ENCODE results near the gene GINS1. TPM values are rescaled to one million over a fixed set of nuclear protein-coding genes. Genes with fewer than 3 reads are reported as not detected.

GINS1 gene
- polyA plus RNA-seq, 1 of the 3 experiments (the other 2 are of a cell fraction), result 5.1 TPM

- POLR2A ChIA-PET, result no interaction called here
- H3K4me2 ChIP-seq, result no peak overlapping the region
- H2AFZ ChIP-seq (ENCODE audit: low read depth), result no peak overlapping the region
- H3K9me3 ChIP-seq, result no peaks in the 10 kb centered on the region
- no peaks in the 10 kb centered on the region for H4K20me1 ChIP-seq (ENCODE audit: insufficient read depth)
- peaks cover 4% of the 10 kb centered on the region in 2 experiments; a peak in 2 of 4 replicates for H3K4me1 ChIP-seq (ENCODE audit: control insufficient read depth in 1 of 2, insufficient read depth in 2 of 2, low read depth in 1 of 2, low read length in 1 of 2)
- H3K9ac ChIP-seq, result no peak overlapping the region
- DNase-seq, result no peak
- TF ChIP-seq NRF1 (IDR thresholded peaks at IDR 0.05; ENCODE audit: low read depth, low read length) (no peak), NFIC (IDR thresholded peaks at IDR 0.05; ENCODE audit: borderline replicate concordance) (no peak), FOXJ3 (CRISPR knock-in tag; IDR thresholded peaks at IDR 0.05) (no peak)
- no peaks in the 10 kb centered on the region for H3K27me3 ChIP-seq (ENCODE audit: insufficient read depth)
- no peaks in the 10 kb centered on the region for H3F3A ChIP-seq (replicated peaks; ENCODE audit: insufficient read depth)
- CTCF ChIA-PET, result no interaction called here
- no peak overlapping the region for H3K27ac ChIP-seq (ENCODE audit: low read depth in 2 of 2, low read length in 1 of 2)
- 96% methylated on average over 2 of the region's 2 CpGs for WGBS (ENCODE audit: low lambda C conversion rate)
- no peaks in the 10 kb centered on the region for H3K9me2 ChIP-seq
- no peak overlapping the region for H3K4me3 ChIP-seq (ENCODE audit: low read depth in 2 of 2, low read length in 1 of 2)
- H3K36me3 ChIP-seq (replicated peaks in 1 of 2; ENCODE audit: control insufficient read depth in 1 of 2, insufficient read depth in 2 of 2, low read length in 1 of 2), result peaks cover 7 to 51% of the 10 kb centered on the region in 2 experiments
- H3K79me2 ChIP-seq (ENCODE audit: insufficient read depth), result no peaks in the 10 kb centered on the region
Observed at GRCh38 chr20:25485872-25486271, 78.4 kb downstream of the GINS1 start.

- Histone ChIP-seq H3K27me3 (ENCODE audit: insufficient read depth) (no peaks in the 10 kb centered on the region), H3K79me2 (ENCODE audit: insufficient read depth) (no peaks in the 10 kb centered on the region), H3K4me3 (ENCODE audit: low read depth in 2 of 2, low read length in 1 of 2) (no peak overlapping the region), H3K9ac (no peak overlapping the region), H3K27ac (ENCODE audit: low read depth in 2 of 2, low read length in 1 of 2) (no peak overlapping the region), H3K4me1 (ENCODE audit: control insufficient read depth in 1 of 2, insufficient read depth in 2 of 2, low read depth in 1 of 2, low read length in 1 of 2) (peaks cover 4% of the 10 kb centered on the region in 2 experiments; a peak in 2 of 4 replicates), H3K9me3 (no peaks in the 10 kb centered on the region), H3K36me3 (replicated peaks in 1 of 2; ENCODE audit: control insufficient read depth in 1 of 2, insufficient read depth in 2 of 2, low read length in 1 of 2) (peaks cover 7 to 48% of the 10 kb centered on the region in 2 experiments), H3F3A (replicated peaks; ENCODE audit: insufficient read depth) (no peaks in the 10 kb centered on the region), H4K20me1 (ENCODE audit: insufficient read depth) (no peaks in the 10 kb centered on the region), H3K9me2 (no peaks in the 10 kb centered on the region), H2AFZ (ENCODE audit: low read depth) (no peak overlapping the region), H3K4me2 (no peak overlapping the region)
- 54% methylated on average over 6 of the region's 9 CpGs for WGBS (ENCODE audit: low lambda C conversion rate)
- CTCF ChIA-PET, result no interaction called here
- peak; percentile 61 for DNase-seq
- TF ChIP-seq TEAD4 (IDR thresholded peaks at IDR 0.05; ENCODE audit: borderline replicate concordance, insufficient read depth), result no peak
- no peak for TF ChIP-seq RAD21 (IDR thresholded peaks at IDR 0.05; ENCODE audit: low read length)
- TF ChIP-seq ZBTB33 (IDR thresholded peaks at IDR 0.05; ENCODE audit: borderline replicate concordance, low read depth), result no peak
- TF ChIP-seq EP300 (IDR thresholded peaks at IDR 0.05; ENCODE audit: borderline replicate concordance in 1 of 2, low read depth in 1 of 2, low read length in 1 of 2), result no peak
- TF ChIP-seq GATA2 (CRISPR knock-in tag; IDR thresholded peaks at IDR 0.05), result no peak
- no peak for TF ChIP-seq MEF2A (IDR thresholded peaks at IDR 0.05; ENCODE audit: borderline replicate concordance, low read depth)
- TF ChIP-seq REST (IDR thresholded peaks at IDR 0.05; ENCODE audit: low read depth, low read length), result no peak
- TF ChIP-seq FOXJ3 (CRISPR knock-in tag; IDR thresholded peaks at IDR 0.05), result no peak
- POLR2A ChIA-PET, result no interaction called here
Observed at GRCh38 chr20:25486377-25486776, 78.9 kb downstream of the GINS1 start.
